Stimulated activated CD4-positive, alpha-beta T cell treated with anti-CD3 and anti-CD28 coated beads, Interleukin-1b, Interleukin-23, amount 100 ng/mL, for 48 hours (primary cell): Measurements from ENCODE around the gene CLEC11A.
A peak's percentile ranks its signal among the peaks of the same experiment; 100 is the strongest.

Source experiments
- DNase-seq: peaks from one replicate; pipeline ENCODE4 v3.0.0-alpha.2; 2020

Gene CLEC11A, protein sequence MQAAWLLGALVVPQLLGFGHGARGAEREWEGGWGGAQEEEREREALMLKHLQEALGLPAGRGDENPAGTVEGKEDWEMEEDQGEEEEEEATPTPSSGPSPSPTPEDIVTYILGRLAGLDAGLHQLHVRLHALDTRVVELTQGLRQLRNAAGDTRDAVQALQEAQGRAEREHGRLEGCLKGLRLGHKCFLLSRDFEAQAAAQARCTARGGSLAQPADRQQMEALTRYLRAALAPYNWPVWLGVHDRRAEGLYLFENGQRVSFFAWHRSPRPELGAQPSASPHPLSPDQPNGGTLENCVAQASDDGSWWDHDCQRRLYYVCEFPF

GRCh38 chr19:50723069-50723468 is at the start of gene CLEC11A:
Gene CLEC11A (plus strand): TSS chr19:50723364. CDS start chr19:50723526, 162 bp downstream.
- DNase-seq, result no peak

DNA sequence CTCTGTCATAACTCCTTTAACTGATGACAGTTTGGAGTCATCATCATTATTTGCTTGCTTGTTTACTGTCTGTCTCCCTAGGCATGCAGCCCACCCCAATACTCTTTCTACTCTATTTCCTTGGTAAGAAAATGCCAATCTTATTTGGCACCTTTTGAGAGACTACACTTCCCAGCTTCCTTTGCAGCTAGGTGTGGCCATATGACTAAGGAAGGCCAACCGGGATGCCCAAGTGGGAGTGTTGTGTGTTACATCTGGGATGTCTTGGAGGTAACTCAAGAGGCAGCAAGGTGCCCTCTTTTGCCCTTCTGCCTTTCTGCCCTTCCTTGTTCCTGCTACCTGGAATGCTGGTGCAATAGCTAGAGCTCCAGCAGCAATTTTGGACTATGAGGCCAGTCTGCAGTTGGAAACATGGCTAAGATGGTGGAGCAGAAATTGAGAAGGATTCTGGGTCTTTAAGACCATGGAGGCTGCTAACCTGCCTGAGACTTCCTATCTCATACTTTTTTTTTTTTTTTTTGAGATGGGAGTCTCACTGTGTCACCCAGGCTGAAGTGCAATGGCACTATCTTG is 46.5 kb upstream of the CLEC11A start:
- no peak for DNase-seq

GRCh38 chr19:50677636-50678035 is 45.5 kb upstream of the CLEC11A start:
- no peak for DNase-seq

GRCh38 chr19:50678323-50678722 is 44.8 kb upstream of the CLEC11A start:
- DNase-seq, result no peak

- DNase-seq, result peak; percentile 83
Measured at GRCh38 chr19:50679177-50680125, 43.7 kb upstream of the CLEC11A start.

DNA sequence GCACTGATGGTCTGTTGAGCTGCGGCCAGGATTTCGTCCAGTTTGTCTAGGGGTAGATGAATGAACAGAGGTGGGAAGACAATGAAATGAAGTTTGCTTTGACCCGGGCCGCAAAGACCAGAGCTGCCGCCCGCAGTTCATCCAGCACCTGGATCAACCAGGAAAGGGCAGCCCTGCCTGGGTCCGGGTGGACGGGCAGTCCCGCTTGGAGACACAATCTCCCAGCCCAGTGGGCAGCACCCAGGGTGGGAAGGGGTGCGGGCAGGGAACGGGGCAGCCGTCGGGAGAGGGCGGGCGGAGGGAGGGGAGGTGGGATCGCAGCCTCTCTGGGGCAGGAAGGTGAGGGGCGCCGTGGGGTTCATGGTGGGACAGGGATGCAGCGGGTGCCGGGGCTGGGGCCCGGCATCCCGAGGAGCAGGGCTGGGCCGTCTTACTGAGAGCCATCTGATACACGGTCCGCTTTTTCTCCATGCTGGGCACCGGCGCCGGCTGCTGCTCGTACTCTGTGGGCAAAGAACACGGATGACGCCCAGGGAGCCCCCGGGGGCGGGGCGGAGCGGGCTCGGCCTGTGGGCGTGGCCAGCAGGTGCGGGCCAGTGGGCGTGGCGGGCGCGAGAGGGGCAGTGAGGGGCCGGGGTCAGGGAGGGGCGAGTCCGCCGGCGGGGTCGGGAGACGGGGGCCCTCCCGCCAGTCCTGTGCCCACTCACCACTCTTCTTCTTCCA is 36.7 kb upstream of the CLEC11A start:
- no peak for DNase-seq

- DNase-seq, result no peak
Measured at GRCh38 chr19:50688766-50689165, 34.4 kb upstream of the CLEC11A start.

DNA sequence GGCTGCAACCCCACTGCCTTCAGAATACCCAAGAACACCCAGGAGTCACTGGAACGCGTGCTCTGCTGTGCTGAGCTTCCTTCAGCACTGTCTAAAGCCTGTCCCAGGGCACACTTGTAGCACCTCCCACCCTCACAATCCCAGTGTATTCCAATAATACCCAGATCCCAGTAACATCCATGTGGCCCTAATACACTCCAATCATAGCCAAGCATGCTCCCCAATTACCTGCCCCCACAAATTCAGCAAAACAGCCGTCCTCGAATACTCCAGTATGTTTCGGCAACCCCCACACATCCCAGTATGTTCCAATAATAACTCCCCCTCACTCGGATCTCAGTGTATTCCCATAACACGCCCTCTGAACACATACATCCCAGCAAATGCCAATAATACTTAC is 32.7 kb upstream of the CLEC11A start:
- DNase-seq, result no peak

DNA sequence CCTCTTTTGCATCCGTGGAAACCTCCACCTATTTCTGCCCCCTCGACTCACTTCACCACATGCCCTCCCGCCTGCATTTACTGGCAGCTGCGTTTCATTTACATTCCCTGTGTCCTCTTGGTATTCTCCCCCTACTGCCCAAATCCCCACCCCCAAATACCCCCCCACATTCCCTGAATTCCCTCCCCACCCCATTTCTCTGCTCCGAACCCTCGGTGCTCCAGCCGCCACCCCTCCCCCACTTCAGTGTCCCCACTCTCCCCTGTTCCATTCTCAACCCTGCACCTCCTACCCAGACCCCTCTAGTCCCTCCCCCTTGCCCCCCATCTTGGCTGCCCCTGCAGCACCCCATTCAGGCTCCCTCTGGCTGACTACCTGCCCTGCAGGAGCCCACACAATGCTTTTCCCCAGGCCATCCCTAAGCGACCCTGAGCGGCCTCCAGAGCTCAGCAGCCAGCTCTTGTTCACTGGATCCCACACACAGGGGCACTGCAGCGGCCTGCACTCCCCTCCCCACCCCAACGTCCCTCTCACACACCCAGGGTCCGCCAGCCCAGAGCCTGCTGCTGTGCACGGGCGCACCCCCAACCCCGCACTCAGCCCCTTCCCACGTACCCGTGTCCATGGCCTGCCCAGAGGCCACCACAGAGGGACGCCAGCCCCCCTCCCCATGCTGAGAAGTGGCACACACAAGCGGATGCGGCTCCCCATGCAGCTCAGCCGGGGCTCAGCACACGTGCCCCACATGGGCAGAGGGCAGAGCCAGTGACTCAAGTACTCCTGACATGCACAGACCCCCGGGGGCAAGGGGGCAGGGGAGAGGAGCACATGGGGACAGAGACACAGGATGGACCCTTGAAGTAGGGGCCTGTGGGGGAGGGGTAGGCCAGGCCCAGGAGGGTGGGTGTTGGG is 29.8 kb upstream of the CLEC11A start:
- no peak for DNase-seq

GRCh38 chr19:50694815-50695145 is 28.4 kb upstream of the CLEC11A start:
- DNase-seq, result no peak

DNA sequence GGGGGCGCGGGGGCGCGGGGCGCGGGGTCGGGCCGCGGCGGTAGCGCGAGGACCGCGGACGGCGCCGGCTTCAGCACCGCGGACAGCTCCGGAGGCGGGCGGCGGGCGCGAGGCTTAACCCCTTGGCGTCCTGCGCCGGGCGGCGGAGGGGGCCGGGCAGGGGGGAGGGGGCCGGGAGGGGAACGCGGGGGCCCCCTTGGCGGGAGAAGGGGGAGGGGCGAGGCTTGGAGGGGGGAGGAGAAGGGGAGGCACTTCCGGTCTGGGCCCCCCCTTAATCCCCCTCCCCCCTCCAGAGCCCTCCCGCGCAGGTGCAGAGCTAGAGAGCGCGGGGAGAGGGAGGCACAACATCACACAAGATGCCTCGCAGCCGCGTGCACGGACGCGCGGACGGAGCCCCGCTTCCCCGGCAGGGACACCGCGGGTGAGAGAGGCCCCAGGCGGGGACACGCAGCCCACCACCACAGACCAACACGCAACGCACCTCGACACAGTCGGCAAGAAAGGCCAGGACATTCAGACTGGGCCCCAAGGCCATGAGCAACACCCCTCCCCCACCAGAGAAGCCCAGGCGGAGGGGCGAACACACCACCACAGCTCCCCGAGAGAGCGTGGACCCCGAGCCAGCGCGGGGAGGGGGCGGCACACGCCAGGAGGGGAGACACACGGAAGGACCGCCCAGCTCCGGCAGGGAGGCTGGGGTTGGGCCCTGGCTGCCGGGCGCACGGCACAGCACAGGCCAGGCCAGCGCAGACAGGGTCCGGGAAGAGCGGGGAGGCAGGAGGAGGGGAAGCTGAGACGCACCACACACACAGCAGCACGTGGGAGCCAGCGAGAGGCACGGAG is 27.7 kb upstream of the CLEC11A start:
- DNase-seq, result no peak

DNA sequence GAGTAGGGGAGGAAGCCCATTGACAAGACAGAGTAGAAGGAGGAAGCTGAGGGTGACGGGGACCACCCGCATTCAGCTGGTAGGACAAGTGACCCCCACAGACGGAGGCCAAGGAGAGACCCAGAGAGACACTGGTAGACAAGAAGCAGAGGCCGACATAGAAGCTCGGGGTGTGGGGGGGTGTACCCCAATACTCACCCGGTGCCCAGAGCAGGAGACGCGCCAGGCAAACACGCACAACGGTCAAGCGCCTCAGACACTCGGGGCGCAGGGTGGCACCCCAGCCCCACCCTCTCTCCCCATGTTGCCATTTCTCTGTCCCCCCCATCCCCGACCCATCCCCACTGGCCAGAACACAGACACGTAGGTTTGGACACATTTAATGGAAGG is 27.1 kb upstream of the CLEC11A start:
- no peak for DNase-seq

GRCh38 chr19:50697414-50698124 is 25.6 kb upstream of the CLEC11A start:
- no peak for DNase-seq

DNA sequence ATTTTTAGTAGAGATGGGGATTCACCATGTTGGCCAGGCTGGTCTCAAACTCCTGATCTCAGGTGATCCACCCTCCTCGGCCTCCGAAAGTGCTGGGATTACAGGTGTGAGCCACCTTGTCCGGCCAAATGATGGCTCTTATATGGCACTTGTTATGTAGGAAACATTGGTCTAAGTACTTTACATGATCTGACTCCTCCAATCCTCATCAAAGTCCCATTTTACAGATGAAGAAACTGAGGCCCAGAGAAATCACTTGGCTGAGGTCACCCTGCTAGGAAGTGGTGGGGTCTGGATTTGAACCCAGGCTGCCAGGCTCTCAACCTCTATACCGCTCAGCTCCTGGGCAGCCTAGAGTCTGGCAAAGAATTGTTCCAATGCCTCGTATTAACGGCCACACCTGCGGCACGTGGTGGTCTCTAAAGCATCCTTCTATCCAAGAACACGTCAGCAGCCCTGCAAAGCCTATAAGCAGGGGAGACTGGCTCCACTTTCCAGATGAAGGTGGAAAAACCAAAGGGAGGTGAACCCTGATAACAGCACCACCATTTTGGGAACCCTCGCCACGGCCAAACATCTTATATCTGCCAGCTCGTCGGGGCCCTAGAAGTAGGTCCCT is 21.7 kb upstream of the CLEC11A start:
- DNase-seq, result no peak

DNA sequence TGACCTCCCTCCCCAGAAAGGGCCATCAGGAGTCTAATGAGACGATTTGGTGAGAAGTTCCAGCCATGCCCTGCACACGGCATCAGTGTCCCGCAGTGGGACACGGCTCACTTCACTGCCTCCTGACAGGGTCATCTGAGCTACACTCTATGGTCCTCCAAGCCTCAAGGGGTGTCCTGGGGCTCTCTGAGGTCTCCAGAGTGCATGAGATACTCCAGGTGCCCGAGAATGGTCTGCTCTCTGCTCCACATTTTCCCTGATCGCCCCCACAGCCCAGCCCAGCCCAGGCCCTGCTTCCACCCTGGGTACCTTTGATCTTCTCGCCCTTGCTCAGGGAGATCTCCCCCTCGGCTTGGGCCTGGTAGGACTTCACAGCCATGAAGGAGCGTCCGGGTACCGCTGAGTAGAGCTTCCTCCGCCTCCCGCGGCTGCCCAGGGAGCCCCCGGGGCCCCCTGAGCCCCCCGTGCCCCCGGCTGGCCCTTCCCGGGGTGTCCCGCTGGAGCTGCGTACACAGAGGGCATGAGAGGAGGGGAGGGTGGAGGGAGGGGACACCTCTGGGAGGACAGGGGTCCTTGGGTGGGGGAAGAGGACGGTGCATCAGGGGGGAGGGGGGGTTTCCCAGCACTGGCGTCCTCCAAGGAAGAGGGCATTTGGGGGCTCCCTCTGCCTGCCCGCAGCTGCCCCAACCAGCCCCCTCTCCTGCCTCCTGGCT is 20.9 kb upstream of the CLEC11A start:
- DNase-seq, result no peak

DNA sequence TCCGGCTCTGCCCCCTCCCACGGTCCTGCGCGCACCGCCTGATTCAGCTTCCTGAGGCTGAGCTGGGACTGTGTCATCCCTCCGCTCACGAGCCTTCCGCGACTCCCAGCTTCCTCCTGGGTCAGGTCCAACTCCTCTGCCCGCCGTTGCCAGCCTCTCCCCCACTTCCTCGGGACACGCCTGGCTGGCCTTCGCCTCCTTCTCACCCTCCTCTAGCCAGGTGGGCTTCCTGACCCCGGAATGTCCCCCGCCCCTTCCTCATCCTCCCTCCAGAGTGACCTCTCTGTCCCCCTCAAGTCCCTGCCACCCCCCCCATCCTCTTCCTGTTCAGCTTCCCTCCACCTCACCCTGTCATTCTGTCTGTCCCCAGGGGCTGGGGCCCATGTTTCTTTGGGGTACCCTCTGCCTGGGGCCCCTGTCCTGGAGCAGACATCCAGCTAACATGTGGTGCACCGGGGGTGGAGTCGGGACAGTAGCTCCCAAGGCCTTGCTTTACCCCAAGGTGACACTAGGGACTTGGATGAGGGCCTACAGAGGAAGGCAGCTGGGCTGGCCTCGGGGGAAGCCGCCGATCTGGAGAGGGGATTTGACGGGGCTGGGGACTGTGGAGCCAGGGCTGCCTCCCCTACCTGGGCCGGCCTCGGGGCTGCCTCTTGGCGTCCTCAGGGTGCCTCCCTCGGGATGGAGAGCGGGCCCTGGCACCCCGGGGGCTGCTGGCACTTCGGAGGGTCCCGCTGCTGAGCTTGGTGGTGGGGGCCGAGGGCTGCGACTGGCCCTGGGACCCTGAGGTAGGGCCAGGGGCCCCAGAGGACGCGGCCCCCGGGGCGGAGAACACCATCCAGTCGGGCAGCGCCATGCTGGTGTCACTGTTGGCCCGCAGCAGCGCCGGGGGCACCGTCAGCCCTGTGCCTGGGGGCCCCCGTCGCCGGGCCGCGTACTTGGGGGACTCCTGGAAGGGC is 20.0 kb upstream of the CLEC11A start:
- no peak for DNase-seq

DNA sequence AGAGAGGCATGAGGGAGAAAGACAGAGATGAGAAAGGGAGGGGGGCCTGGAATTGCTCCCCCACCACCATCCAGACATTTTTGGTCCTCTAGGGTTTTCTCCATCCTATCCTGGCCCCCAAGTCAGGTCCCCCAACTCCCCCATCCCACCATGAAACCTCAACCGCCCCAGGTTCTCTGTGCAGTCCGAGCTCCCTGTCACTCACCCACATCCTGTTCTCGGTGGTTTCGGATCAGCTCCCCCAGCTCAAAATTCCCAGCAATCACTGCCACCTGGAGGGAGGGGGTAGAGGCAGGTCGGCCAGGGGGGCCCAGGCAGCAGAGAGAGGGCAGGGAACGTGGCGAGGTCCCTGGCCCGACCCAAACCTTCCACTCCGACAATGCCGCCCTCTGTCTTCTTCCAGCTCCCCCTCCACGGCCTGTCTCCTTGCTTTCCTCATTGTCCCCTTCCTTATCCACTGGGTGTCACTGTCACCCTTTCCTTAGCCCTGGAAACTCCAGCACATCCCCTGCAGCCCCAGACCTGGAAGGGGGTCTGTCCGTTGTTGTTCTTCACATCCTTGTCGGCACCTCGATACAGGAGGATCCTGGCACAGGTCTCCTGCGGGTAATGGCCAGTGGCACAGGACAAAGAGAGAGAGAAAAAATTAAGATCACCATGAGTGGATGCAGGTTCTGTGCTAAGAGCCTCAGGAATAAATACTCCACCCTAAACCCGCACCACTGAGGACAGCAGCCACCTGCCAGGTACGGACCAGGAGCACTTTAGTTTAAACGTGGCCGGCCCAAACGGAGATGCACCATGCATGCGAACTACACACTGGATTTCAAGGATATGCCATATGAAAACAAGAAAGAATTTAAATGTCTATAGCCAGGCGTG is 19.0 kb upstream of the CLEC11A start:
- no peak for DNase-seq
